Breast epithelium (tissue), 3 donors: ENCODE results near the gene VAT1L.

ENCODE experiments used
- CTCF ChIP-seq, 3 donors: fragments of 450-650 bp; IDR thresholded peaks; one replicate each; pipeline ENCODE4 v1.5.1; 2016 to 2017; ENCODE audit warnings: antibody characterized with exemption in 3 of 3, mild to moderate bottlenecking in 3 of 3, moderate library complexity in 3 of 3
- POLR2A ChIP-seq: fragments of 450-650 bp; IDR thresholded peaks from one replicate; pipeline ENCODE4 v1.6.1; 2016; ENCODE audit warnings: antibody characterized with exemption, mild to moderate bottlenecking, moderate library complexity
- POLR2AphosphoS5 ChIP-seq, 3 donors: sonication (generic); formaldehyde crosslinking; IDR thresholded peaks; one replicate each; pipeline ENCODE4 v1.6.1; 2017; ENCODE audit warnings: antibody characterized with exemption in 3 of 3

- no peak for TF ChIP-seq CTCF (IDR thresholded peaks at IDR 0.05)
- TF ChIP-seq POLR2A, result no peak
- no peak for TF ChIP-seq POLR2AphosphoS5 (IDR thresholded peaks at IDR 0.05)
Measured at GRCh38 chr16:77876776-77877175, 88.4 kb downstream of the VAT1L start.
